Kidney glomerular epithelial cell (primary cell): ENCODE results near the gene FHAD1.

Source experiments
- DNase-seq: peaks from one replicate; lab custom pipeline; 2025; lab: John Stamatoyannopoulos, UW

Gene FHAD1

GRCh38 chr1:15248216-15248615 is 1.2 kb downstream of the FHAD1 start:
- no peak for DNase-seq

GRCh38 chr1:15249081-15249480 is 2.1 kb downstream of the FHAD1 start:
- DNase-seq, result no peak

GRCh38 chr1:15251857-15252835 is 5.1 kb downstream of the FHAD1 start:
- DNase-seq, result no peak

- no peak for DNase-seq
Observed at GRCh38 chr1:15254559-15254958, 7.5 kb downstream of the FHAD1 start.

GRCh38 chr1:15255582-15256149 is 8.6 kb downstream of the FHAD1 start:
- no peak for DNase-seq

GRCh38 chr1:15256584-15256983 is 9.6 kb downstream of the FHAD1 start:
- DNase-seq, result no peak

- DNase-seq, result no peak
Observed at GRCh38 chr1:15257309-15257708, 10.3 kb downstream of the FHAD1 start.

GRCh38 chr1:15258833-15259621 is 12.0 kb downstream of the FHAD1 start:
- DNase-seq, result no peak

GRCh38 chr1:15259622-15260007 is 12.6 kb downstream of the FHAD1 start:
- no peak for DNase-seq

- no peak for DNase-seq
Observed at GRCh38 chr1:15260418-15261154, 13.6 kb downstream of the FHAD1 start.

GRCh38 chr1:15261155-15262002 is 14.4 kb downstream of the FHAD1 start:
- DNase-seq, result no peak

- DNase-seq, result no peak
Observed at GRCh38 chr1:15262003-15262377, 15.0 kb downstream of the FHAD1 start.

GRCh38 chr1:15262706-15263105 is 15.7 kb downstream of the FHAD1 start:
- DNase-seq, result no peak

GRCh38 chr1:15264769-15265168 is 17.7 kb downstream of the FHAD1 start:
- DNase-seq, result no peak

- no peak for DNase-seq
Observed at GRCh38 chr1:15271196-15271595, 24.2 kb downstream of the FHAD1 start.

- DNase-seq, result peak; percentile 60
Observed at GRCh38 chr1:15272009-15272781, 25.2 kb downstream of the FHAD1 start.

- no peak for DNase-seq
Observed at GRCh38 chr1:15272782-15273127, 25.7 kb downstream of the FHAD1 start.

- no peak for DNase-seq
Observed at GRCh38 chr1:15273274-15273673, 26.3 kb downstream of the FHAD1 start.

GRCh38 chr1:15275921-15276683 is 29.1 kb downstream of the FHAD1 start:
- DNase-seq, result no peak
